Fibroblast of gingiva (primary cell): ENCODE measurements around the gene FXR1.

ENCODE experiments used
- DNase-seq: peaks from one replicate; pipeline ENCODE4 v3.0.0-alpha.2; 2011; ENCODE audit warnings: low read depth

FXR1 gene

DNA sequence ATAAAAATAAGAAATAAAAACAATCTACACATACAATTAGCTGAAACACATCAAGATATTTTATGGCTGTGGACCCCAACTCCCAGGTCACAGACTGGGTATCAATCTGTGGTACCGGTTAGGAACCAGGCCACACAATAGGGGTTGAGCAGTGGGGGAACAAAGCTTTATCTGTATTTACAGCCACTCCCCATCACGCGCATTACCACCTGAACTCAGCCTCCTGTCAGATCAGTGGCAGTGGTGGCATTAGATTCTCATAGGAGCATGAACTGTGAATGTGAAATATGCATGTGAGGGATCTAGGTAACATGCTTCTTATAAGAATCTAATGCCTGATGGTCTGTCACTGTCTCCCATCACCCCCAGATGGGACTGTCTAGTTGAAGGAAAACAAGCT is 94.8 kb downstream of the FXR1 start:
- no peak for DNase-seq

DNA sequence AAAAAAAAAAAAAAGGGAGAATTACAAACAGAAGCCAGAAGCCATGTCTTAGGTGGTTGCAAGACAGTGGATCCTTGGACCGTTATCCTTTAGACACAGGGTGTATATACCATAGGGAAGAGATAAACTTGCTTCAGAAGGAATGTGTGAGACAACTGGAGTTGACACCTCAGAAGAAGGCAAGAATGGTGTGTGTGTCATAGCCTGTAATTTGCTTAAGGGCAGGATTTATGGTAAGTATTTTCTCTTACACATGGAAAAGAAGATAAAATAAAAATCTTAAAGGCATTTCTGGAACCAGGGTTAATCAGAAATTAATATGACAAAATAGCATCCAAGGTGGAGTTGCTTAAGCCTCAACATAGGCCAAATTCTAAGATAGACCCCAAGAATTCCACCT is 96.3 kb downstream of the FXR1 start:
- no peak for DNase-seq

- no peak for DNase-seq
Observed at GRCh38 chr3:181009225-181009624, 96.8 kb downstream of the FXR1 start.

DNA sequence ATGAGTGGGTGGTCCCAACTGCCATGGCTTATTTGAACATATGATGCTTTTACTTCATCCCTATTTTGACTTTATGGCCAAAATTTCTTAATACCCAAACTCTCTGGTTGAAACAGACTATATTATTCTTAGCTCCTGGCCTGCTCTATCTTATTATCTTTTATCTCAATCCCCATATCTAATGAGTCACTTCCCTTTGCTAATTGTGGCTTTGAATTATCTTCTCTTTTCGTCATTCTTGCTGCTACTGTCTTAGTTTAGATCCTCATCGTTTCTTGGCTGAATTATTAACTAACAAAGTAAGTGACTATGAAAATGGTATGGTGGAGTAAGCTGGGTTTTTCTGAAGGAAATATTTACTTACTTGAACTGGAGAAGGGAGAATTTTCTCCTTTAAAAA is 105.2 kb downstream of the FXR1 start:
- DNase-seq, result no peak

- DNase-seq, result no peak
Observed at GRCh38 chr3:181025204-181025603, 112.7 kb downstream of the FXR1 start.

- DNase-seq, result no peak
Observed at GRCh38 chr3:181030948-181031347, 118.5 kb downstream of the FXR1 start.
